ENCODE data around the gene JAG2.

DNA sequence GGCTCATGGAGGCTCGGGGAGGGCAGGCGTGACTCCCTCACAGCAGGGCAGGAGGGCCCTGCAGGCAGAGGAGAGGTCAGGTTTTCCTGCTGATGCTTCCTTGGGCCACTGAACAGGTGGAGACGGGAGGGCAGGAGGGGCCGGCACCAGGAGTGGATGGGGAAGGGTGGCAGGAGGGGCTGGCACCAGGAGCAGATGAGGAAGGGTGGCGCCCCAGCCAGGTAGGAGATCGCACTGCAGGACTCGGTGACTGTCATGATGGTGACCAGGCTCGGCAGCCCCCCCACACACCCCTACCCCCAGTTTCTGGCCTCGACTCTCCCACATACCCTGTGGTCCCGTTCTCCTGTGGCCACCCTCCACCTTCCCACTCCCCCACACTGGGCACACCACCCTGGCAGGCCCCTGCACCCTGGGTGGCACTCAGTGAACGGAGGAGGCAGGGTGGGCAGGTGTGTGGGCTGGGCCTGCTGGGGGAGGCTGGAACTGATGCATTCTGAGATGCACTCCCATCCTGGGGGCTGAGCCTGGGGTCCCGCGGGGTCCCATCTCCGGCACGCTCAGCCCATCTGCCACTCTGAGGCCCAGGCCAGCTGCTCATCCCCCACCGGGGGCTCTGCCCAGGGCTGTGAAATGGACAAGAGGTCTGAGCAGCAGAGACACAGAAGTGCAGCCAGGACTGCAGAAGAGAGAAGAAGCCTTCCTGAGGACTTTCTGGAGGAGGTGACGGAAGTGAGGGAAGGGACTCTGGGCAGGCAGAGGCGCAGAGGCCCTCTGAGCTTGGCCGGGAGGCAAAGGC, 9.7 kb upstream of the JAG2 start:
- TF ChIP-seq POLR2A (IDR thresholded peaks at IDR 0.05; ENCODE audit: low read length): no peak
- TF ChIP-seq GATA1 (IDR thresholded peaks at IDR 0.05; ENCODE audit: low read depth, low read length): no peak

Data from erythroblast (primary cell).